ENCODE data around the gene ZP1. TPM values are rescaled to one million over a fixed set of nuclear protein-coding genes. Genes with fewer than 3 reads are reported as not detected.

Gene ZP1
- total RNA-seq, 2 experiments from 2014 or later: 0.20 TPM; not detected in 1

GRCh38 chr11:60891103-60891741 lies 23.9 kb downstream of the ZP1 start:
- ChIA-PET CTCF (interaction anchor here (1.8 kb wide), 1 partner anchor 8 kb away, joined by 4 read pairs; no protein-coding TSS in a partner anchor), POLR2A (interaction anchor here (1.4 kb wide), 1 partner anchor 20 kb away, joined by 3 read pairs; no protein-coding TSS in a partner anchor)
- peaks cover 56% of the 10 kb centered on the region for H3K36me3 ChIP-seq (ENCODE audit: insufficient read depth, low read length)
- H3K9me3 ChIP-seq (ENCODE audit: control insufficient read depth in 1 of 2, insufficient read depth in 1 of 2, low read length in 2 of 2): no peaks in the 10 kb centered on the region
- H3K27ac ChIP-seq (ENCODE audit: low read depth in 1 of 2, low read length in 2 of 2): no peak overlapping the region
- H3K27ac Mint-ChIP-seq: no peak overlapping the region
- no peak for TF ChIP-seq CTCF (IDR thresholded peaks at IDR 0.05)
- intact Hi-C loops (cut with DNase I, micrococcal nuclease): loop anchor here in 1 of 2 experiments (5.0 kb wide), 1 partner anchor 114 kb away; no protein-coding TSS in a partner anchor
- no peak for ATAC-seq (ENCODE audit: poor library complexity)
- H3K4me3 Mint-ChIP-seq: no peak overlapping the region
- no peaks in the 10 kb centered on the region for H3K27me3 Mint-ChIP-seq
- no peaks in the 10 kb centered on the region for H3K27me3 ChIP-seq (ENCODE audit: control insufficient read depth in 1 of 2, insufficient read depth in 2 of 2, low read length in 2 of 2)
- peaks cover 75% of the 10 kb centered on the region for H3K36me3 Mint-ChIP-seq (ENCODE audit: low read depth)
- H3K4me1 Mint-ChIP-seq (ENCODE audit: low read depth): peaks cover 6% of the 10 kb centered on the region
- no peaks in the 10 kb centered on the region for H3K9me3 Mint-ChIP-seq
- no peak overlapping the region for H3K4me3 ChIP-seq (ENCODE audit: low read length)
- DNase-seq: no peak
- H3K4me1 ChIP-seq (ENCODE audit: insufficient read depth, low read length): no peaks in the 10 kb centered on the region

DNA sequence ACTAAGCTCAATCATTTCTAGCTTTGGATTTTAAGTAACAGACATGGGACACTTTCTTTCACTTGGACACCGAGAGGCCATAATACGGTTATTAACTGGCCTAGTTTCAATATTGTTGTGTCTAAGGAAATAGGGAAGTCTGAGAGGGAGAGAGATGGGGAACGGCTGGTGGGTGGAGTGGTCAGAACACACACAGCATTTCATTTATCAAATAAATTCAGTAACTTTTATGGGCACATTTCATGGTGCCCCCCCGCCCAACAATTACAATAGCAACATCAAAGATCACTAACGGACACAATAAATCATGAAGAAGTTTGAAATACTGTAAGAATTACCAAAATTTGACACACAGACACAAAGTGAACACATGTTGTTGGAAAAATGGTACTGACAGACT lies 28.3 kb downstream of the ZP1 start:
- DNase-seq (no peak), ATAC-seq (ENCODE audit: poor library complexity) (no peak)
- no peaks in the 10 kb centered on the region for H3K9me3 ChIP-seq (ENCODE audit: control insufficient read depth in 1 of 2, insufficient read depth in 1 of 2, low read length in 2 of 2)
- CTCF ChIA-PET: interaction anchor here (1.4 kb wide), 1 partner anchor 65 kb away, joined by 6 read pairs; no protein-coding TSS in a partner anchor
- Mint-ChIP-seq H3K4me3 (no peak overlapping the region), H3K9me3 (no peaks in the 10 kb centered on the region), H3K27ac (no peak overlapping the region), H3K27me3 (no peaks in the 10 kb centered on the region), H3K36me3 (ENCODE audit: low read depth) (peaks cover 97% of the 10 kb centered on the region), H3K4me1 (ENCODE audit: low read depth) (no peaks in the 10 kb centered on the region)
- peaks cover 3% of the 10 kb centered on the region for H3K4me1 ChIP-seq (ENCODE audit: insufficient read depth, low read length)
- no peak overlapping the region for H3K4me3 ChIP-seq (ENCODE audit: low read length)
- no peak for TF ChIP-seq CTCF (IDR thresholded peaks at IDR 0.05)
- no peaks in the 10 kb centered on the region for H3K27me3 ChIP-seq (ENCODE audit: control insufficient read depth in 1 of 2, insufficient read depth in 2 of 2, low read length in 2 of 2)
- POLR2A ChIA-PET: no interaction called here
- intact Hi-C loops (cut with DNase I, micrococcal nuclease): no loop called here
- H3K36me3 ChIP-seq (ENCODE audit: insufficient read depth, low read length): peaks cover 87% of the 10 kb centered on the region
- H3K27ac ChIP-seq (ENCODE audit: low read depth in 1 of 2, low read length in 2 of 2): no peak overlapping the region

GRCh38 chr11:60897496-60897895 lies 30.2 kb downstream of the ZP1 start:
- H3K9me3 ChIP-seq (ENCODE audit: control insufficient read depth in 1 of 2, insufficient read depth in 1 of 2, low read length in 2 of 2): no peaks in the 10 kb centered on the region
- H3K36me3 Mint-ChIP-seq (ENCODE audit: low read depth): peaks cover 97% of the 10 kb centered on the region
- ChIA-PET CTCF (interaction anchor here (1.0 kb wide), 1 partner anchor 66 kb away, joined by 3 read pairs; no protein-coding TSS in a partner anchor), POLR2A (interaction anchor here (1.5 kb wide), 1 partner anchor 9 kb away, joined by 3 read pairs; the partner anchor contains the start of gene PRPF19)
- no peaks in the 10 kb centered on the region for H3K27me3 ChIP-seq (ENCODE audit: control insufficient read depth in 1 of 2, insufficient read depth in 2 of 2, low read length in 2 of 2)
- DNase-seq (no peak), ATAC-seq (ENCODE audit: poor library complexity) (no peak)
- no peak overlapping the region for H3K4me3 Mint-ChIP-seq
- peaks cover 3% of the 10 kb centered on the region for H3K4me1 Mint-ChIP-seq (ENCODE audit: low read depth)
- H3K4me3 ChIP-seq (ENCODE audit: low read length): no peak overlapping the region
- peaks cover 95% of the 10 kb centered on the region for H3K36me3 ChIP-seq (ENCODE audit: insufficient read depth, low read length)
- intact Hi-C loops (cut with DNase I, micrococcal nuclease): no loop called here
- no peak overlapping the region for H3K27ac Mint-ChIP-seq
- H3K9me3 Mint-ChIP-seq: no peaks in the 10 kb centered on the region
- no peak for TF ChIP-seq CTCF (IDR thresholded peaks at IDR 0.05)
- peaks cover 3% of the 10 kb centered on the region for H3K4me1 ChIP-seq (ENCODE audit: insufficient read depth, low read length)
- H3K27me3 Mint-ChIP-seq: no peaks in the 10 kb centered on the region
- no peak overlapping the region for H3K27ac ChIP-seq (ENCODE audit: low read depth in 1 of 2, low read length in 2 of 2)

Measured in CD4-positive, alpha-beta T cell (primary cell).